HTR-8/SVneo (cell line): Measurements from ENCODE around the gene GPI.

Experiments
- DNase-seq: peaks from one replicate; pipeline ENCODE4 v3.0.0; 2011; ENCODE audit warnings: low spot score, mixed read lengths; ENCODE audit not compliant: insufficient read length
- FAIRE-seq: peaks from 2 replicates; lab custom pipeline; 2011; peaks lifted over from hg19 to GRCh38; lab: Jason Lieb, UNC

GPI gene

GRCh38 chr19:34432797-34433196, 67.8 kb downstream of the GPI start:
- DNase-seq (no peak), FAIRE-seq (no peak)

GRCh38 chr19:34436716-34437115, 71.7 kb downstream of the GPI start:
- FAIRE-seq = no peak

GRCh38 chr19:34448191-34448590, 83.2 kb downstream of the GPI start:
- no peak for FAIRE-seq
- DNase-seq = no peak

More at GRCh38 chr19:34436716-34437115, 71.7 kb downstream of the GPI start:
- no peak for DNase-seq
